Activated T-cell treated with anti-CD3 and anti-CD28 coated beads, Interleukin-2, amount 50 U/mL, for 48 hours (primary cell): ENCODE data around the gene LCE2D.

Experiments used
- DNase-seq, 2 experiments: peaks; one replicate each; pipeline ENCODE4 v3.0.0-alpha.2; 2020

The LCE2D gene

GRCh38 chr1:152697701-152698600, 34.8 kb downstream of the LCE2D start, which contains the start of gene LCE2A:
Gene LCE2A, plus strand, starts transcription at chr1:152698345. Its CDS starts 557 bp downstream, at chr1:152698902.
- DNase-seq, result no peak

- DNase-seq, result no peak
Measured at GRCh38 chr1:152699746-152700145, 36.6 kb downstream of the LCE2D start.

DNA sequence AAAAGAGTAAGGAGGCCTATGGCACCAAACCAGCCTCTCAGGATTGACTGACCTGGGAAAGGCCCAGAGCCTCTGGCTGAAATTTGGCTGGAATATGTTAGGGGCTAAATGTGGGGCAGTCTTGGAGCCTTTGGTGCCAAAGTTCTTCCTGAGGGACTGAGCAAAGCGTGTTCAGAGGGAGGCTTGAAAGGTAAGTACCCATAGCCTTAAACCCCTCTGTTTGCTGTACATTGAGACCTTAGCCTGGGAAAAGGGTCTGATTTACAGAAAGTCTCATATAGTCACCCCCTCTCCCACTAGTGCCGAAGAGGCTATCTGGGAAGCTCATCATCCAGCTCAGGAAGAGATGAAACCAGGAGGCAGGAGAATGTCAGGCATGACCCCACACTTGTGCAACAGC, 44.7 kb downstream of the LCE2D start, which contains the start of gene LCE4A:
Gene LCE4A, plus strand, starts transcription at position 301 of the 400 bp plus-strand sequence. CDS start 916 bp downstream, outside the sequence.
- DNase-seq, result no peak
